NCI-H460 (cell line): ENCODE data around the gene RABL6. TPM values are rescaled to one million over a fixed set of nuclear protein-coding genes. Genes with fewer than 3 reads are reported as not detected.
A peak's percentile ranks its signal among the peaks of the same experiment; 100 is the strongest.
"Not testable (repeated sequence)": the region's sequence is repeated elsewhere in the genome, so short reads cannot be mapped to it uniquely, and the experiment has no call there.

ENCODE experiments used
- DNase-seq: peaks from one replicate; pipeline ENCODE4 v3.0.0-alpha.2; 2016; ENCODE audit warnings: low read depth; ENCODE audit errors: extremely low read depth
- total RNA-seq: library from RNA; depleted of rRNA; stranded (reverse); fragments of >200 nt; shearing (Covaris generic); gene quantifications from 2 replicates; pipeline ENCODE4 v1.2.3, GENCODE V29; 2014

The RABL6 gene
- total RNA-seq, 1 experiment from 2014 or later = 69.4 TPM

DNA sequence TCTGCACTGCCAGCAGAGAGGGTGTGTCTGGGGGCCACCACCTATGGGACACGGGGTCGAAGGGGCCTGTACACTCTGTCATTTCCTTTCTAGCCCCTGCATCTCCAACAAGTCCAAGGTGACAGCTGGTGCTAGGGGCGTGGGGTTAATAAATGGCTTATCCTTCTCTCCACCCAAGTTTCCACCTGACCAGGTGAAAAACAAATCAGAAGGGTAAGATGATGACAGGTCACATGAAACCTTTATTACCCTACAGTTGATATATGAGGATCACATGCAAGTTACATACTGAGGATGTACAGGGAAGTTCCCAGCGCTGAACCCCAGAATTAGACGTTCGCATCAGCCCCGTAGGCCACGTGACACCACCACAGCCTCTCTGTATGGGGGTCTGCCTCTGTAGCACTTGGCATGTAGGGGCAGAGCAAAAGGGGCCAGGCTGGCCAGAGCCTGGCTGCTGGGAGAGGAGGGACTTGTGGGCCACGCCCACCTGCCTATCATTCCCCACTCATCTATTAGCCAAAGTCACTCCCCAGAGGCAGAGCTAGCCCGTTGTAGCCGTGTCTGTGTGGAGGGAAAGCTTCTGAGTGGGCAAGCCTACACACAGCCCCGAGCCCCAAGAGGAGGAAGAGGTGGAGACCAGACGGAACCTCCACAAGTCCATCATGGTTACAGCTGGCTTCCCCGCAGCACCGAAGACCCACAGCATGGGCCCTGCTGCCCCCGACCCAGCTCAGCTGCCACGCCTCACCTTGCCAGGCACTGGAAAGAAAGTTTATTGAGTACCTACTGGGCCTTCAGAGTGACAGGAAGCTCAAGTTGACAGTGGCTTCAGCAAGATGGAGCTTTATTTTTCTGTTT lies 14.4 kb upstream of the RABL6 start:
- no peak for DNase-seq

GRCh38 chr9:136794281-136794999 lies 13.3 kb upstream of the RABL6 start:
- DNase-seq = no peak

- DNase-seq = no peak
These were observed 12.8 kb upstream of the RABL6 start for GRCh38 chr9:136795000-136795348.

DNA sequence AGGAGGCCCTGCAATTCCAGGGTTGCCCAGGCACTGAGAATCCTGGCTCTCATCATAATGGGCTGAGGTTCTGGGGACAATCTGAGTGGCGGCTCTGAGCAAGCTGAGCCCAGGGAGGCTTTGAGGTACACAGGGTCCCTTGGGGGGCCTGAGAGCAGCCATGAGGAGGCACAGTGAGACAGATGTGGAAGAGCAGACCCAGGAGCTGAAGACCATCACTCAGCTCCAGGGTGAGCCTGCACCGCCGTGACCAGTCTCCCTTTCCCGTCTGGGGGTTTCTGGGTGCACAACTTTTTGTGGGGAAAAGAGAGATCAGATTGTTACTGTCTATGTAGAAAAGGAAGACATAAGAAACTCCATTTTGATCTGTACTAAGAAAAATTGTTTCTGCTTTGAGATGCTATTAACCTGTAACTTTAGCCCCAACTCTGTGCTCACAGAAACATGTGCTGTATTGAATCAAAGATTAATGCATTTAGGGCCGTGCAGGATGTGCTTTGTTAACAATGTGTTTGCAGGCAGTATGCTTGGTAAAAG lies 11.4 kb upstream of the RABL6 start, which contains the start of gene CCDC183:
Gene CCDC183, plus strand, starts transcription at position 101 of the 537 bp plus-strand sequence. Its CDS starts 60 bp downstream, at position 161.
- DNase-seq = no peak

DNA sequence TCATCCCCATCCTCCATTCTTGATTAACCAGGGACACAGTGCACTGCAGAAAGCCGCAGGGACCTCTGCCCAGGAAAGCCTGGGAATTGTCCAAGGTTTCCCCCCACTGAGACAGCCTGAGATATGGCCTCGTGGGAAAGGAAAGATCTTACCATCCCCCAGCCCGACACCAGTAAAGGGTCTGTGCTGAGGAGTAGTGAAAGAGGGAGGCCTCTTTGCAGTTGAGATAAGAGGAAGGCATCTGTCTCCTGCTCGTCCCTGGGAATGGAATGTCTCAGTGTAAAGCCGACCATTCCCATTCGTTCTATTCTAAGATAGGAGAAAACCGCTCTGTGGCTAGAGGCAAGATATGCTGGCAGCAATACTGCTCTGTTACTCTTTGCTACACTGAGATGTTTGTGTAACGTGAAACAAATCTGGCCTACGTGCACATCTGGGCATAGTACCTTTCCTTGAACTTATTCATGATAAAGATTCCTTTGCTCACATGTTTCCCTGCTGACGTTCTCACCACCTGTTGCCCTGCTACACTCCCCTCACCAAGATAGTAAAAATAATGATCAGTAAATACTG lies 10.9 kb upstream of the RABL6 start:
- DNase-seq = not testable (repeated sequence)

DNA sequence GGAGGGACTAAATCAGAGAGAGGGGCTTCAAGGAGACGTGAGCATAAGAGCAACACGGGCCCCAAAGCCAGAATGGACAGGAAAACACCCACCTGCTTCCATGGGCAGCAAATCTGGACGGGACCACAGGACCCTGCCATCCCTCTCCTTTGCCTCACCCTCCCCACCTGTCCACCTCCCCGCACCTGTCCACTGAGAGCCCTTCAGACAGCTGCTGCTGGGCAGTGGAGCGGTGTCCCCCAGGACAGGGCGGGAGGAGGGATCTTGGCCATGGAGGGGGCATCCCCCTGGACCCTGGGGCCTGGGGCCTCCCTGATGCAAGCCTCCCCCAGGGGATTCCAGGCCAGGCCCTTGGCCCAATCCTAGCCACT lies 9.1 kb upstream of the RABL6 start:
- DNase-seq = no peak

GRCh38 chr9:136799079-136799853 lies 8.5 kb upstream of the RABL6 start:
- no peak for DNase-seq

DNA sequence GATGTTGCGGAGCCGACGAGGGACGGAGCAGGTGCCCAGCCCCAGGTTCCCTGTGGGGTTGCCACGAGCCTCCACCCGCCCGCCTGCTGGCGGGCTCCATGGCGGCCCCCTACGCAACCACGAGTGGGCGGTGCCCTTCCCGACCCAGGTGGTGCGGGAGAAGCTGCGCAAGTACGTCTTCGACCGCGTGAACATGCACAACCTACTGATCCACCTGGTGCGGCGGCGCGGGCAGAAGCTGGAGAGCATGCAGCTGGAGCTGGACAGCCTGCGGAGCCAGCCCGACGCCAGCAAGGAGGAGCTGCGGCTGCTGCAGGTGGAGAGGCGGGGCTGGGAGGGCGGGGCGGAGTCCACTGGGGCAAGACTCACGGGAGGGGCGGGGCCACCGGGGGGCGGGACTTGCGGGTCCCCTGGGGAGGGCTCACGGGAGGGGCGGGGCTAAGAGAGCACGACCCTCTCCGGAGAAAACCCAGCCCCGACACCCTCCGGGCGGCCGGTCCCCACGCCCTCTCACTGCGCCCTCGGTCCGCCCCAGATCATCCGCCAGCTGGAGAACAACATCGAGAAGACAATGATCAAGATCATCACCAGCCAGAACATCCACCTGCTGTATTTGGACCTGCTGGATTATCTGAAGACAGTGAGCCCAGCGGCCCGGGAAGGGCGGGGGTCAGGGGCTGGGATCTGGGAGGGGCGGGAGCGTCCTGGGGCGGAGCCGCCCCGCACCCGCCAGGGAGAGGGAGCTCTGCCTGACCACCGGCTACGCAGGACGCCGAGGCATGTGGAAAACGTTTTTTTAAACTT lies 7.7 kb upstream of the RABL6 start:
- peak; percentile 72 for DNase-seq

DNA sequence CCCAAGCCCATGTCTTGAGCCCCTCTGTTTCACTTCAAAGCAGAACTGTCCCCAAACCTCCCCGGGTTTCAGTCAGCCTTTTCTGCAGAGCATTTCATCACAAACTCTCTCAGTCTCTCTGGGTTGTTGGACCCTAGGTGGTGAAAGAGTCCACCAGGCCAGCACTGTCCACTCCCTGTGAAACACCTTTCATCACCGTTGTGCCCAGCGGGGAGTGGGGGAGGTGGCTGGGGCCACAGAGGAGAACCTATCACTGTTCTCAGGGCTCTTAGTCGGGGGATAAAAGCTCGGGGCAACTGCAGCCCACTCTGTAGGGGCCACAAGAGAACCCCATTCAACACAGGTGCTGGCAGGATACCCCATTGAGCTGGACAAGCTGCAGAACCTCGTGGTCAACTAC lies 5.4 kb upstream of the RABL6 start:
- no peak for DNase-seq

DNA sequence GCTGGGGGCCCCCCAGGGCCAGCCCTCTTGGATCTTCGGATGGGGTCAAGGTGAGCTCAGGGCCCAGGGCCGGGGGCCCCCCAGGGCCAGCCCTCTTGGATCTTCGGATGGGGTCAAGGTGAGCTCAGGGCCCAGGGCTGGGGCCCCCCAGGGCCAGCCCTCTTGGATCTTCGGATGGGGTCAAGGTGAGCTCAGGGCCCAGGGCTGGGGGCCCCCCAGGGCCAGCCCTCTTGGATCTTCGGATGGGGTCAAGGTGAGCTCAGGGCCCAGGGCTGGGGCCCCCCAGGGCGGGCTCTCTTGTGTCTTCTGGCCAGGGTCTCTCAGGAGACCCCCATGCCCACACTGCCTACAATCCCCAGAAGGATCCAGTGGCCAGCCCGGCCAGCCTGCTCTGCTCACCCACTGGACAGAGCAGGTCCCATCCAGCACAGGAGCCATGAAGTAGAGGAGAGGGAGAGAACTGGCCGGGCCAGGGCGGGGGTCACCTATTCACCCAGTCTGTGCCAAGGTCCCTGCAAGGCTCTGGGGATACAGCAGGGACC lies 4.7 kb upstream of the RABL6 start:
- not testable (repeated sequence) for DNase-seq

DNA sequence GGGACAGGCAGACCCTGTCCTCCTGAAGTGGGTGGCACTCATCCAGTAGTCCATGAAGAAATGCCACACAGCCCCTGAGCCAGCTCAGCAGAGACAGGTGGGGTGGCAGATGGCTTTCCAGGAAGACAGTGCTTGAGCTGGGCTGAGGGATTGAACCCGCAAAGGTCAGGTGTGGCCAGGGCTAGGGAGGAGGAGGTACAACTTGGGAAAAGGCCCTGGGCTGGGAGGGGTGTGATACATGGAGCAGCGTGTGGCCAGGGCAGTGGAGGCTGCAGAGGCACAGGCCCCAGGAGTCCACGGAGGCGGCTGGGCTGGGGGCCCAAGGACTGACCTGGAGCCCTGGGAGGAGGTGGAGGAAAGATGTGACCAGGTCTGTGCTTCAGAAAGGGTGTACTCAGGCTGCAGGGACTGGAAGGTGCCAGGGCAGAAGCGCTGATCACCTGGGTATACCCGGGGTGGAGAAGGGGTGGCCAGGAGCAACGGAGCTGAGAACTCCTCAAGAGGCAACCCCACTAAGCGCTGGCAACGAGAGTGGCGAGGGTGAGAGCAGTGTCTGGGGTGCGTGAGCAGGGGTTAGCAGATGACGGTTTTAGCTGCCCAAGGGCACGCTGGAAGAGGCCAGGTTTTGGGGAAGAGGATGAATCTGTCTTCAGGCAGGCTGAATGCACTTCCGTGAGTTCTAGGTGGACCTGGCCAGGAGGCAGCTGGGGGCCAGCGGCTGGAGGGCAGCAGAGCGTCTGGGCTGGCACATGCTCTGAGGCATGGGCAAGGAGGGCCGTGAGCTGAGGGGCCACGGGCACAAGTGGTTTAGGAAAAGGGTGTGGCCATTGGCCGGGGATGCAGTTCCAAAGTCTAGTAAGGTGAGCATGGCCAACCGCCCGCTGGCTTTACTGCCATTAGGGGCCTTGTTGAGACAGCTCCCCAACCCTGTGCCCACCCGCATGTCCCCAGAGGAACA lies 3.9 kb upstream of the RABL6 start:
- DNase-seq = no peak

DNA sequence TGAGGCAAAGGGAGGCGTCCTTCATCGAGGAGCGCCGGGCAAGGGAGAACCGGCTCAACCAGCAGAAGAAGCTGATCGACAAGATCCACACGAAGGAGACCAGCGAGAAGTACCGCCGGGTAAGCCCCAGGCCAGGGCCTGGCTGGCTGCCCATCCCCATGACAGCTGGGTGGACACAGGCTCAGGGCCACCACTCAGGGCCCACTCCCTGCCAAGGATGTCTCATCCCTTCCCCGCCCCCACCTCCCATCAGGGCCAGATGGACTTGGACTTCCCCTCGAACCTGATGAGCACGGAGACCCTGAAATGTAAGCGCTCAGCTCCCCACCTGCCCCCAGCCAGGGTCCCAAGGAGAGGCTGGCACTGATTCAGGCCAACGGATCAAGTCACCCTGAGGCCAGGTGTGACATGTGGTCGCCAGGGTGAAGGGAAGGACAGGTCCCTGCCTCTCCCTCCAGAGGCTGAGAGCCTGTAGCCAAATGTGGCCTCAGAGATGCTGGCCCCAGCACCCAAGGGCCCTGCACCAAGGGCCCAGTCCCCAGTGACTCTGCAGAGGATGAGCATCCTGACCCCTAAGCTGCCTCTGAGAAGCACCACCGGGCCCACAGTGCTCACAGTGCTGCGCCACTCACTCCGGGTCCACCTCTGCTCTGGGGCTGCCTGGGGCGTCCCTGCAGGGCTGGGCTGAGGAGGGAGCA lies 3.1 kb upstream of the RABL6 start:
- DNase-seq = no peak

GRCh38 chr9:136805207-136805740 lies 2.5 kb upstream of the RABL6 start:
- no peak for DNase-seq

DNA sequence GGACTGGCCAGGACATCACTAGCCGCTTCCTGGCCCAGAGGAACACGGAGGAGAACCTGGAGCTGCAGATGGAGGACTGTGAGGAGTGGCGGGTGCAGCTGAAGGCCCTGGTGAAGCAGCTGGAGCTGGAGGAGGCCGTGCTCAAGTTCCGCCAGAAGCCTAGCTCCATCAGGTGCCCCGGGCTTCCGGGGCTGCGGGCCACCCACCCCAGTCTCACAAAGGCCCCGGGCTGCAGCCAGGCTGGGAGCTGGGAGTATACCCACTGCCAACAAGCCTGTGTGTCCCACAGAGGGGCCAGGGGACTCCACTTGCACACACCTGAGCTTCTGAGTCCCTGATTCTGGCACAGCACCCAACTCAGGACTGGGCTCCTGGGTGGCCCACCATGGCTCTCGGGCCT lies 1.7 kb upstream of the RABL6 start:
- no peak for DNase-seq

DNA sequence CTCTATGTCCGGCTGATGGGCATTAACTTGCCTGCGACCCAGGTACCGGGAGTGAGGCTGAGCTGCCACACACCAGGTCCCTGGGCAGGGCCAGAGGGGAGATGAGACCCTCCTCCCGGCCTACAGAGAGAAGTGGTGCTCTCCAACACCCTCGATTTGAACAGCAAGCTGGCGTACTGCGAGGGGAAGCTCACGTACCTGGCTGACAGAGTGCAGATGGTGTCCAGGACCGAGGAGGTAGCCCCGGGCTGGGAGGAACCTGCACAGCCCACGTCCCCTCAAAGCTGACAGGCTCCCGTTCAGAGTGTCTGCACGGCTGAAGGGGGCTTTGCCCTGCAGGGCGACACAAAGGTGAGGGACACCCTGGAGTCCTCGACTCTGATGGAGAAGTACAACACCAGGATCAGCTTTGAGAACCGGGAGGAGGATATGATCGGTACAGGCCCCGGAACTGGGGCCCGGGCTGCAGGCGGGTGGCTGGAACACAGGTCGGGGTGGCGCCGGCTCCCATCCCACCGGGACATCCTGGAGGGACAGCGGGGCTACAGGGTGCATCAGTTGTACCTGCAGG lies 1.0 kb upstream of the RABL6 start:
- no peak for DNase-seq

- DNase-seq = no peak
These were observed 492 bp downstream of the RABL6 start for GRCh38 chr9:136808075-136808805.

GRCh38 chr9:136808806-136809158 lies 1.0 kb downstream of the RABL6 start:
- DNase-seq = no peak
